Endodermal cell (in vitro differentiated cells): ENCODE measurements around the gene PLCG2. TPM values are rescaled to one million over a fixed set of nuclear protein-coding genes. Genes with fewer than 3 reads are reported as not detected.
"Not testable (repeated sequence)": the region's sequence is repeated elsewhere in the genome, so short reads cannot be mapped to it uniquely, and the experiment has no call there.

Experiments used
- DNase-seq: peaks from one replicate; pipeline ENCODE4 v3.0.0-alpha.2; 2017
- H3K27ac ChIP-seq: 2 replicates; pipeline ENCODE4 v1.5.1; 2013; ENCODE audit warnings: mild to moderate bottlenecking, low read depth, low read length, moderate library complexity
- H3K27me3 ChIP-seq: 2 replicates; pipeline ENCODE4 v1.6.1; 2013; ENCODE audit warnings: mild to moderate bottlenecking, low read length, moderate library complexity; ENCODE audit not compliant: insufficient read depth, control insufficient read depth, poor library complexity, severe bottlenecking
- H3K36me3 ChIP-seq: 2 replicates; pipeline ENCODE4 v1.7.0; 2013; ENCODE audit warnings: mild to moderate bottlenecking, low read length, moderate library complexity; ENCODE audit not compliant: control insufficient read depth, insufficient read depth
- H3K4me1 ChIP-seq: one replicate; pipeline ENCODE4 v1.7.0; 2013; ENCODE audit warnings: low read length; ENCODE audit not compliant: control insufficient read depth, insufficient read depth
- H3K4me3 ChIP-seq: 2 replicates; pipeline ENCODE4 v1.5.1; 2013; ENCODE audit warnings: mild to moderate bottlenecking, low read length, moderate library complexity
- H3K9ac ChIP-seq: 2 replicates; pipeline ENCODE4 v1.6.1; 2013; ENCODE audit warnings: mild to moderate bottlenecking, low read length, moderate library complexity; ENCODE audit not compliant: poor library complexity, severe bottlenecking; ENCODE audit errors: extremely low read depth
- H3K9me3 ChIP-seq: 2 replicates; pipeline ENCODE4 v1.6.1; 2013; ENCODE audit warnings: mild to moderate bottlenecking, low read length, moderate library complexity; ENCODE audit not compliant: control insufficient read depth
- H3K27ac Mint-ChIP-seq: 2 replicates; pipeline ENCODE4 v1.8.0; 2020; ENCODE audit warnings: mixed read lengths
- H3K27me3 Mint-ChIP-seq: 2 replicates; pipeline ENCODE4 v1.8.0; 2021; ENCODE audit warnings: mild to moderate bottlenecking, mixed read lengths; ENCODE audit not compliant: insufficient read depth
- H3K36me3 Mint-ChIP-seq: 2 replicates; pipeline ENCODE4 v1.8.0; 2020; ENCODE audit warnings: low read depth, mixed read lengths
- H3K4me1 Mint-ChIP-seq: 2 replicates; pipeline ENCODE4 v1.8.0; 2020; ENCODE audit warnings: mixed read lengths
- H3K4me3 Mint-ChIP-seq: 2 replicates; pipeline ENCODE4 v1.8.0; 2020; ENCODE audit warnings: mild to moderate bottlenecking, moderate library complexity, mixed read lengths
- H3K9me3 Mint-ChIP-seq: 2 replicates; pipeline ENCODE4 v1.8.0; 2020; ENCODE audit warnings: mild to moderate bottlenecking, mixed read lengths
- CTCF ChIP-seq: fragments of 200-600 bp; sonication (generic); conservative IDR thresholded peaks from 2 replicates; pipeline ENCODE4 v1.5.0; 2021; ENCODE audit warnings: antibody characterized with exemption, mild to moderate bottlenecking
- WGBS, 2 experiments: methylation state at CpG; one replicate each; pipeline versions ENCODE4 v1.1.5 to v1.1.7; 2013; ENCODE audit warnings: missing lambda C conversion rate in 2 of 2, mixed read lengths in 1 of 2; ENCODE audit not compliant: insufficient coverage in 1 of 2, insufficient read length in 1 of 2; 5-methylcytosine and 5-hydroxymethylcytosine counted together
- total RNA-seq, 2 donors: library from RNA; stranded (reverse); fragmentation: NEBNext Ultra II Directional in 1 of 2; extraction: Animal tissue kit (Norgen Biotek cat#: 25700) in 1 of 2; gene quantifications; 2 replicates in 1 of 2; 3 replicates in 1 of 2; pipeline ENCODE4 v1.2.1, GENCODE V29; 2021

PLCG2 gene
- total RNA-seq, 2 donors from 2014 or later: 34.7 to 48.4 TPM

- Histone ChIP-seq H3K27me3 (no peaks in the 10 kb centered on the region), H3K27ac (no peak overlapping the region), H3K36me3 (peaks cover 12% of the 10 kb centered on the region), H3K4me3 (no peak overlapping the region), H3K4me1 (no peaks in the 10 kb centered on the region), H3K9me3 (no peaks in the 10 kb centered on the region), H3K9ac (no peak overlapping the region)
- WGBS, 2 experiments: 90 to 94% methylated on average over 2 to 5 of the region's 5 CpGs
- no peaks in the 10 kb centered on the region for H3K9me3 Mint-ChIP-seq
- no peak for TF ChIP-seq CTCF
- no peaks in the 10 kb centered on the region for H3K27me3 Mint-ChIP-seq
- no peak overlapping the region for H3K27ac Mint-ChIP-seq
- H3K4me1 Mint-ChIP-seq: no peaks in the 10 kb centered on the region
- no peak for DNase-seq
- peaks cover 25% of the 10 kb centered on the region for H3K36me3 Mint-ChIP-seq
- no peak overlapping the region for H3K4me3 Mint-ChIP-seq
These were observed 152.8 kb downstream of the PLCG2 start for GRCh38 chr16:81931927-81932326.

DNA sequence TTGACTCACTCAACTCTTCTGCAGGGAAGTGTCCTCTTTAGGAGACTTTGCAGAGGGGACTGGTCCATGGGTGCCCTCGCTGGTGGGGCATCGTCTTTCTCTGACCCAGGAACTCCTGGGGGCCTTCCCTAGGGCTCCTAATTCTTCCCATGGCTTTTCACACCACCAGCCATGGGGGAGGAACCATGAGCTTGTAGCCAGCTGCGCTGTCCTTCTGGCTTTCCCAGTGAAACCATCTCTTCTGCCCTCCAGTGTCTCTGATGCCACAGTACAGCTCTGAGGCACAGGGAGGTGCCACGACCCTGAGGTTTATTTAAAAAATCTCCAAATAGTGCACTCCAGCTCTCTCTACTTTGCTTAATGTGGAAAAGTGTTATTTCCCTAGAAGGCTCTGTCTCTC lies 153.6 kb downstream of the PLCG2 start:
- peak overlapping the region; percentile 5 for H3K27ac Mint-ChIP-seq
- WGBS, 2 experiments: 89 to 100% methylated on average over 2 to 4 of the region's 4 CpGs
- H3K36me3 Mint-ChIP-seq: peaks cover 27% of the 10 kb centered on the region
- Histone ChIP-seq H3K27me3 (no peaks in the 10 kb centered on the region), H3K9me3 (no peaks in the 10 kb centered on the region), H3K4me3 (no peak overlapping the region), H3K9ac (no peak overlapping the region), H3K27ac (no peak overlapping the region), H3K36me3 (peaks cover 16% of the 10 kb centered on the region), H3K4me1 (no peaks in the 10 kb centered on the region)
- H3K4me3 Mint-ChIP-seq: no peak overlapping the region
- no peak for DNase-seq
- H3K9me3 Mint-ChIP-seq: no peaks in the 10 kb centered on the region
- peaks cover 2% of the 10 kb centered on the region for H3K4me1 Mint-ChIP-seq
- H3K27me3 Mint-ChIP-seq: no peaks in the 10 kb centered on the region
- peak; percentile 54 for TF ChIP-seq CTCF

GRCh38 chr16:81933361-81933760 lies 154.3 kb downstream of the PLCG2 start:
- Histone ChIP-seq H3K9me3 (no peaks in the 10 kb centered on the region), H3K4me3 (no peak overlapping the region), H3K9ac (no peak overlapping the region), H3K36me3 (peaks cover 16% of the 10 kb centered on the region), H3K27ac (no peak overlapping the region), H3K27me3 (no peaks in the 10 kb centered on the region), H3K4me1 (no peaks in the 10 kb centered on the region)
- H3K9me3 Mint-ChIP-seq: no peaks in the 10 kb centered on the region
- H3K27me3 Mint-ChIP-seq: no peaks in the 10 kb centered on the region
- peaks cover 8% of the 10 kb centered on the region for H3K4me1 Mint-ChIP-seq
- no peak overlapping the region for H3K4me3 Mint-ChIP-seq
- DNase-seq: no peak
- peaks cover 27% of the 10 kb centered on the region for H3K36me3 Mint-ChIP-seq
- no peak for TF ChIP-seq CTCF
- H3K27ac Mint-ChIP-seq: no peak overlapping the region
- WGBS, 2 experiments: 61 to 93% methylated on average over 2 to 3 of the region's 3 CpGs

- DNase-seq: not testable (repeated sequence)
- H3K36me3 Mint-ChIP-seq: peaks cover 27% of the 10 kb centered on the region
These were observed 155.6 kb downstream of the PLCG2 start for GRCh38 chr16:81934711-81935110.

More at GRCh38 chr16:81934711-81935110, 155.6 kb downstream of the PLCG2 start:
- H3K27me3 ChIP-seq, H3K9me3 Mint-ChIP-seq, H3K27ac Mint-ChIP-seq, H3K9me3 ChIP-seq, H3K4me3 ChIP-seq, H3K9ac ChIP-seq, H3K27me3 Mint-ChIP-seq, H3K27ac ChIP-seq, H3K4me1 ChIP-seq, H3K4me3 Mint-ChIP-seq: not testable (repeated sequence)
- H3K4me1 Mint-ChIP-seq: peaks cover 20% of the 10 kb centered on the region
- 82 to 90% methylated on average over 2 to 6 of the region's 6 CpGs for WGBS, 2 experiments
- peaks cover 16% of the 10 kb centered on the region for H3K36me3 ChIP-seq
